ES-I3 (cell line): ENCODE data around the gene RXFP2.

ENCODE experiments used
- H3K36me3 ChIP-seq: 2 replicates; pipeline ENCODE4 v1.6.1; 2013; ENCODE audit warnings: mild to moderate bottlenecking, low read length, control low read depth, moderate library complexity; ENCODE audit not compliant: insufficient read depth
- H3K4me1 ChIP-seq: 2 replicates; pipeline ENCODE4 v1.6.1; 2013; ENCODE audit warnings: mild to moderate bottlenecking, control low read depth, low read length; ENCODE audit not compliant: insufficient read depth
- H3K9ac ChIP-seq: 2 replicates; pipeline ENCODE4 v1.6.1; 2013; ENCODE audit warnings: low read depth, mild to moderate bottlenecking, low read length, moderate library complexity
- H3K9me3 ChIP-seq: 2 replicates; pipeline ENCODE4 v1.6.1; 2013; ENCODE audit warnings: mild to moderate bottlenecking, low read length, moderate library complexity; ENCODE audit not compliant: control insufficient read depth, insufficient read depth

Gene RXFP2

GRCh38 chr13:31747966-31748365, 8.6 kb downstream of the RXFP2 start:
- no peaks in the 10 kb centered on the region for H3K9me3 ChIP-seq
- H3K9ac ChIP-seq, result no peak overlapping the region
- no peaks in the 10 kb centered on the region for H3K36me3 ChIP-seq
- H3K4me1 ChIP-seq, result no peaks in the 10 kb centered on the region

GRCh38 chr13:31749929-31750328, 10.6 kb downstream of the RXFP2 start:
- no peaks in the 10 kb centered on the region for H3K36me3 ChIP-seq
- H3K9ac ChIP-seq, result no peak overlapping the region
- no peaks in the 10 kb centered on the region for H3K4me1 ChIP-seq
- no peaks in the 10 kb centered on the region for H3K9me3 ChIP-seq

GRCh38 chr13:31755211-31755610, 15.9 kb downstream of the RXFP2 start:
- Histone ChIP-seq H3K4me1 (no peaks in the 10 kb centered on the region), H3K9ac (no peak overlapping the region), H3K9me3 (no peaks in the 10 kb centered on the region), H3K36me3 (no peaks in the 10 kb centered on the region)

- Histone ChIP-seq H3K4me1 (no peaks in the 10 kb centered on the region), H3K36me3 (no peaks in the 10 kb centered on the region), H3K9me3 (no peaks in the 10 kb centered on the region), H3K9ac (no peak overlapping the region)
Observed at GRCh38 chr13:31755803-31756212, 16.5 kb downstream of the RXFP2 start.

- Histone ChIP-seq H3K36me3 (no peaks in the 10 kb centered on the region), H3K9ac (no peak overlapping the region), H3K9me3 (no peaks in the 10 kb centered on the region), H3K4me1 (no peaks in the 10 kb centered on the region)
Observed at GRCh38 chr13:31756346-31756745, 17.0 kb downstream of the RXFP2 start.

GRCh38 chr13:31761951-31762350, 22.6 kb downstream of the RXFP2 start:
- no peak overlapping the region for H3K9ac ChIP-seq
- H3K4me1 ChIP-seq, result peaks cover 8% of the 10 kb centered on the region; the same call in 1 of the 2 replicates
- no peaks in the 10 kb centered on the region for H3K9me3 ChIP-seq

GRCh38 chr13:31764556-31764955, 25.2 kb downstream of the RXFP2 start:
- H3K9ac ChIP-seq, result no peak overlapping the region
- H3K4me1 ChIP-seq, result peaks cover 8% of the 10 kb centered on the region; the same call in 1 of the 2 replicates
- no peaks in the 10 kb centered on the region for H3K9me3 ChIP-seq
- no peaks in the 10 kb centered on the region for H3K36me3 ChIP-seq

More at GRCh38 chr13:31761951-31762350, 22.6 kb downstream of the RXFP2 start:
- H3K36me3 ChIP-seq, result no peaks in the 10 kb centered on the region

GRCh38 chr13:31765138-31765785, 25.9 kb downstream of the RXFP2 start:
- Histone ChIP-seq H3K9me3 (no peaks in the 10 kb centered on the region), H3K4me1 (peaks cover 8% of the 10 kb centered on the region; the same call in 1 of the 2 replicates), H3K9ac (no peak overlapping the region), H3K36me3 (no peaks in the 10 kb centered on the region)

- Histone ChIP-seq H3K9ac (no peak overlapping the region), H3K9me3 (no peaks in the 10 kb centered on the region), H3K36me3 (no peaks in the 10 kb centered on the region), H3K4me1 (peaks cover 8% of the 10 kb centered on the region; the same call in 1 of the 2 replicates)
Observed at GRCh38 chr13:31767175-31767900, 28.0 kb downstream of the RXFP2 start.

GRCh38 chr13:31768351-31768750, 29.0 kb downstream of the RXFP2 start:
- no peak overlapping the region for H3K9ac ChIP-seq
- peaks cover 8% of the 10 kb centered on the region; the same call in 1 of the 2 replicates for H3K4me1 ChIP-seq
- no peaks in the 10 kb centered on the region for H3K36me3 ChIP-seq
- no peaks in the 10 kb centered on the region for H3K9me3 ChIP-seq

- Histone ChIP-seq H3K36me3 (no peaks in the 10 kb centered on the region), H3K9me3 (no peaks in the 10 kb centered on the region), H3K9ac (no peak overlapping the region), H3K4me1 (peaks cover 8% of the 10 kb centered on the region; the same call in 1 of the 2 replicates)
Observed at GRCh38 chr13:31769575-31769974, 30.2 kb downstream of the RXFP2 start.

GRCh38 chr13:31772231-31772630, 32.9 kb downstream of the RXFP2 start:
- no peaks in the 10 kb centered on the region for H3K9me3 ChIP-seq
- H3K4me1 ChIP-seq, result no peaks in the 10 kb centered on the region
- no peak overlapping the region for H3K9ac ChIP-seq
- H3K36me3 ChIP-seq, result no peaks in the 10 kb centered on the region

GRCh38 chr13:31773538-31773937, 34.2 kb downstream of the RXFP2 start:
- no peaks in the 10 kb centered on the region for H3K9me3 ChIP-seq
- no peaks in the 10 kb centered on the region for H3K4me1 ChIP-seq
- no peaks in the 10 kb centered on the region for H3K36me3 ChIP-seq
- H3K9ac ChIP-seq, result no peak overlapping the region

GRCh38 chr13:31774186-31774750, 34.9 kb downstream of the RXFP2 start:
- Histone ChIP-seq H3K4me1 (no peaks in the 10 kb centered on the region), H3K9ac (no peak overlapping the region), H3K36me3 (no peaks in the 10 kb centered on the region), H3K9me3 (no peaks in the 10 kb centered on the region)

- no peaks in the 10 kb centered on the region for H3K36me3 ChIP-seq
- H3K4me1 ChIP-seq, result no peaks in the 10 kb centered on the region
- no peaks in the 10 kb centered on the region for H3K9me3 ChIP-seq
- H3K9ac ChIP-seq, result no peak overlapping the region
Observed at GRCh38 chr13:31775148-31775547, 35.8 kb downstream of the RXFP2 start.
